DND-41 (cell line): Measurements from ENCODE around the gene TRAPPC5.

Experiments used
- EZH2 ChIP-seq: IDR thresholded peaks from 3 replicates; pipeline ENCODE4 v1.6.1; 2012; ENCODE audit warnings: borderline replicate concordance, low read depth, mild to moderate bottlenecking, moderate library complexity, low read length, inconsistent platforms; ENCODE audit not compliant: severe bottlenecking
- TF ChIP-seq, protein P1 (sequence below): IDR thresholded peaks from 2 replicates; pipeline ENCODE4 v1.5.1; 2012; ENCODE audit warnings: borderline replicate concordance, low read length, moderate library complexity, mild to moderate bottlenecking; ENCODE audit not compliant: poor library complexity, severe bottlenecking; ENCODE audit errors: extremely low read depth

DNA sequence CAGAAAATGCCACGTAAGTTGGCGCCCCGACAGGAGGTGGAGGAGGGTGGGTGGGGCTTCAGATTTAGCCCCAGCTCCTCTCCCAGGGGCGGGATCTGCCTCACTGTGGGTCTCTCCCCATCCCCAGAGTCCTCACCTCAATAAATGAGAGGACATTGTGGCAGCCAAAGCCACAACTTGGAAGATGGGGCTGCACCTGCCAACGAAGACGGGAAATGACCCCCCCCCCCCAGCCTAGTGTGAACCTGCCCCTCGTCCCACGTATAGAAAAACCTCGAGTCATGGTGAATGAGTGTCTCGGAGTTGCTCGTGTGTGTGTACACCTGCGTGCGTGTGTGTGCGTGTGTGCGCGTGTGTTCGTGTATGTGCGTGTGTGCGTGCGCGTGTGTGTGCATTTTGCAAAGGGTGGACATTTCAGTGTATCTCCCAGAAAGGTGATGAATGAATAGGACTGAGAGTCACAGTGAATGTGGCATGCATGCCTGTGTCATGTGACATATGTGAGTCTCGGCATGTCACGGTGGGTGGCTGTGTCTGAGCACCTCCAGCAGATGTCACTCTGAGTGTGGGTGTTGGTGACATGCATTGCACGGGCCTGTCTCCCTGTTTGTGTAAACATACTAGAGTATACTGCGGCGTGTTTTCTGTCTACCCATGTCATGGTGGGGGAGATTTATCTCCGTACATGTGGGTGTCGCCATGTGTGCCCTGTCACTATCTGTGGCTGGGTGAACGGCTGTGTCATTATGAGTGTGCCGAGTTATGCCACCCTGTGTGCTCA, 1.5 kb upstream of the TRAPPC5 start:
- TF ChIP-seq, protein P1, sequence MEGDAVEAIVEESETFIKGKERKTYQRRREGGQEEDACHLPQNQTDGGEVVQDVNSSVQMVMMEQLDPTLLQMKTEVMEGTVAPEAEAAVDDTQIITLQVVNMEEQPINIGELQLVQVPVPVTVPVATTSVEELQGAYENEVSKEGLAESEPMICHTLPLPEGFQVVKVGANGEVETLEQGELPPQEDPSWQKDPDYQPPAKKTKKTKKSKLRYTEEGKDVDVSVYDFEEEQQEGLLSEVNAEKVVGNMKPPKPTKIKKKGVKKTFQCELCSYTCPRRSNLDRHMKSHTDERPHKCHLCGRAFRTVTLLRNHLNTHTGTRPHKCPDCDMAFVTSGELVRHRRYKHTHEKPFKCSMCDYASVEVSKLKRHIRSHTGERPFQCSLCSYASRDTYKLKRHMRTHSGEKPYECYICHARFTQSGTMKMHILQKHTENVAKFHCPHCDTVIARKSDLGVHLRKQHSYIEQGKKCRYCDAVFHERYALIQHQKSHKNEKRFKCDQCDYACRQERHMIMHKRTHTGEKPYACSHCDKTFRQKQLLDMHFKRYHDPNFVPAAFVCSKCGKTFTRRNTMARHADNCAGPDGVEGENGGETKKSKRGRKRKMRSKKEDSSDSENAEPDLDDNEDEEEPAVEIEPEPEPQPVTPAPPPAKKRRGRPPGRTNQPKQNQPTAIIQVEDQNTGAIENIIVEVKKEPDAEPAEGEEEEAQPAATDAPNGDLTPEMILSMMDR: peak; percentile 62
- no peak for TF ChIP-seq EZH2
